RWPE1 (cell line): ENCODE measurements around the gene GPX7.

ENCODE experiments used
- CTCF ChIA-PET: fragments of 350-600 bp; sonication (Branson Sonifier 250); formaldehyde crosslinking; extraction: SDS; loops from one replicate; lab custom pipeline; 2021; lab: Yijun Ruan, JAX
- POLR2A ChIA-PET: fragments of 400-600 bp; formaldehyde crosslinking; extraction: SDS; loops from one replicate; lab custom pipeline; 2020; ENCODE audit warnings: antibody characterized with exemption; ENCODE audit not compliant: low non-redundant PET; lab: Yijun Ruan, JAX
- DNase-seq: peaks from one replicate; pipeline ENCODE4 v3.0.0; 2012; ENCODE audit warnings: low spot score
- H3K27ac ChIP-seq: fragments of 450-650 bp; 2 replicates; pipeline ENCODE4 v1.5.1; 2017
- TF ChIP-seq, protein P1 (sequence below): fragments of 450-650 bp; conservative IDR thresholded peaks from 2 replicates; pipeline ENCODE4 v1.5.1; 2017; ENCODE audit warnings: low read depth, mild to moderate bottlenecking

Gene GPX7

GRCh38 chr1:52601519-52601918 is 652 bp upstream of the GPX7 start:
- CTCF ChIA-PET, result interaction anchor here (0.8 kb wide), 1 partner anchor 84 kb away, joined by 3 read pairs; no protein-coding TSS in a partner anchor
- POLR2A ChIA-PET, result no interaction called here
- no peak overlapping the region for H3K27ac ChIP-seq
- TF ChIP-seq, protein P1, sequence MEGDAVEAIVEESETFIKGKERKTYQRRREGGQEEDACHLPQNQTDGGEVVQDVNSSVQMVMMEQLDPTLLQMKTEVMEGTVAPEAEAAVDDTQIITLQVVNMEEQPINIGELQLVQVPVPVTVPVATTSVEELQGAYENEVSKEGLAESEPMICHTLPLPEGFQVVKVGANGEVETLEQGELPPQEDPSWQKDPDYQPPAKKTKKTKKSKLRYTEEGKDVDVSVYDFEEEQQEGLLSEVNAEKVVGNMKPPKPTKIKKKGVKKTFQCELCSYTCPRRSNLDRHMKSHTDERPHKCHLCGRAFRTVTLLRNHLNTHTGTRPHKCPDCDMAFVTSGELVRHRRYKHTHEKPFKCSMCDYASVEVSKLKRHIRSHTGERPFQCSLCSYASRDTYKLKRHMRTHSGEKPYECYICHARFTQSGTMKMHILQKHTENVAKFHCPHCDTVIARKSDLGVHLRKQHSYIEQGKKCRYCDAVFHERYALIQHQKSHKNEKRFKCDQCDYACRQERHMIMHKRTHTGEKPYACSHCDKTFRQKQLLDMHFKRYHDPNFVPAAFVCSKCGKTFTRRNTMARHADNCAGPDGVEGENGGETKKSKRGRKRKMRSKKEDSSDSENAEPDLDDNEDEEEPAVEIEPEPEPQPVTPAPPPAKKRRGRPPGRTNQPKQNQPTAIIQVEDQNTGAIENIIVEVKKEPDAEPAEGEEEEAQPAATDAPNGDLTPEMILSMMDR, result no peak
- no peak for DNase-seq

DNA sequence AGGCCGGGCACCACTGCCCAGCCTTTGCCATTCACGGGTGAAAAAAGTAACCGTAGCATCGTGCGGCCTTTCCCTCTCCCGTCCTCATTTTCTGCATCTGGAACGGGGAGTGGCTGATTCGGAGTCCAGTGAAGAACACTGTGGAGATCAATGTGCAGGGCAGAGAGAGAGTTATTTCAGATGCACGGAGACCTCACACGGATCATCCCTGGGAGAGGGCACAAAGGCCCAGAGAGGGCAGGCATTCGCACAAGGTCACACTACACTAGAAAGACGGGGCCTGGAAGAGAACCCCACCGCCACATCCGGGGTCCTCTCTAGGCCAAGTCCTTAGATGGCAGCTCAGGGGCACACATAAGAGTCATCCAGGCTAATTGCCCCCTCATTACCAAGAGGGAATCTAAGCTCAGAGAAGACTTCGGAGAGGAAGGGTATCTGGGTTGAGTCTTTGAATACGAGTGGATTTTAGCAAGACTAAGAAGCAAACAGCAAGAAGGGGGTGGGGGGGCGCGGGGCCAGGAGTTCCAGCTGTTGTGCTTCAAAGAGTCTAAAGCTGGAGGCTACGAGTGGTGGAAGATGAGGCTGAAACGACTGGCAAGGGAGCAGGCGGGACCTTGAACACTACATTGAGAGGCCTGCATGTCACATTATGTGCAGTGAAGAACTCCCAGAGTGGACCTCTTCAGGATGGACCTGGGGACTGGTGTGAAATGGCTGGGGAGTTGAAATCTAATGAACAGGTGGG is 857 bp downstream of the GPX7 start:
- ChIA-PET POLR2A (no interaction called here), CTCF (no interaction called here)
- TF ChIP-seq, protein P1, result no peak
- DNase-seq, result no peak
- H3K27ac ChIP-seq, result no peak overlapping the region

DNA sequence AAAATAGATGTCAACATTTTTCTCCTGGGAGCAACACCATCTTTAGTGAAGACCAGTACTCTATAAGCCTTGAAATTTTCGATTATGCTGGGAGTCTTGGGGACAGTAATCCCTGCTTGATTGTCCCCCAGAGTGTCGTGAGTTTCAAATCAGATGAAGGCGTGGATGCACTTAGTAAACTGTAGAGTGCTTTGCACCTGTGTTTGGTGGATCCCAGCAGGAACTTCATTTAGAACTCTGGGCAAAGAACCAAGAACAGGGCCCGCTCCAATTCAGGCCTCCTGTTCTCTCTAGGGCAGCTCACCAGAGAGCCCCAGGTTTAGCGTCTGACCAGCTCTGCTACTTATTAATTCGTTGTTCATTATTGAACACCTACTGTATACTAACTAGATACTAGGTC is 1.5 kb downstream of the GPX7 start:
- no peak overlapping the region for H3K27ac ChIP-seq
- TF ChIP-seq, protein P1, result no peak
- DNase-seq, result no peak
- CTCF ChIA-PET, result no interaction called here
- POLR2A ChIA-PET, result no interaction called here

GRCh38 chr1:52604063-52604770 is 2.0 kb downstream of the GPX7 start:
- peak; percentile 20 for DNase-seq
- CTCF ChIA-PET, result interaction anchor here (0.6 kb wide), 1 partner anchor 346 kb away, joined by 3 read pairs; no protein-coding TSS in a partner anchor
- TF ChIP-seq, protein P1, result no peak
- H3K27ac ChIP-seq, result no peak overlapping the region
- POLR2A ChIA-PET, result no interaction called here

- ChIA-PET CTCF (no interaction called here), POLR2A (no interaction called here)
- TF ChIP-seq, protein P1, result no peak
- H3K27ac ChIP-seq, result no peak overlapping the region
- DNase-seq, result no peak
Observed at GRCh38 chr1:52613636-52614373, 11.6 kb downstream of the GPX7 start.

- ChIA-PET POLR2A (no interaction called here), CTCF (no interaction called here)
- H3K27ac ChIP-seq, result no peak overlapping the region
- TF ChIP-seq, protein P1, result no peak
- DNase-seq, result no peak
Observed at GRCh38 chr1:52614671-52615070, 12.5 kb downstream of the GPX7 start.
